Keratinocyte (primary cell): ENCODE results near the gene DDIAS.

Experiments used
- CTCF ChIP-seq, 3 experiments: IDR thresholded peaks in 1 of 3; conservative IDR thresholded peaks in 1 of 3; optimal IDR thresholded peaks in 1 of 3; 2 replicates in 2 of 3; 3 replicates in 1 of 3; pipeline versions ENCODE3 to v1.5.1; 2011; ENCODE audit warnings: low read length in 3 of 3, mild to moderate bottlenecking in 3 of 3, moderate library complexity in 2 of 3, control low read depth in 1 of 3, inconsistent platforms in 1 of 3; ENCODE audit not compliant: insufficient read depth in 2 of 3; ENCODE audit errors: extremely low read depth in 1 of 3
- EZH2 ChIP-seq: IDR thresholded peaks from one replicate; pipeline ENCODE4 v1.6.1; 2012; ENCODE audit warnings: inconsistent platforms, mild to moderate bottlenecking, low read length, moderate library complexity

GRCh38 chr11:82867495-82868082 is 33.9 kb upstream of the DDIAS start:
- peak; percentile 13 to 63 (median 53) for TF ChIP-seq CTCF (optimal IDR thresholded peaks at IDR 0.05 in 1 of 3, IDR thresholded peaks at IDR 0.05 in 1 of 3, conservative IDR thresholded peaks at IDR 0.05 in 1 of 3; ENCODE audit: extremely low read depth in 1 of 3, insufficient read depth in 2 of 3, low read length in 3 of 3)
- TF ChIP-seq EZH2: no peak
